GM18951 (cell line): ENCODE results near the gene ZNF423.

Experiments used
- POLR2A ChIP-seq: IDR thresholded peaks from 4 replicates; pipeline ENCODE4 v1.6.1; 2011; ENCODE audit warnings: mild to moderate bottlenecking; ENCODE audit not compliant: insufficient read length, insufficient read depth; ENCODE audit errors: extremely low read depth
- in situ Hi-C: fragments of 300-500 bp; cut with MboI; formaldehyde crosslinking; loops from one replicate; pipeline ENCODE4 v1.12.0; 2022; ENCODE audit warnings: low sequenced_read_pairs, mixed read lengths, inconsistent platforms; ENCODE audit not compliant: unreplicated experiment

The ZNF423 gene

DNA sequence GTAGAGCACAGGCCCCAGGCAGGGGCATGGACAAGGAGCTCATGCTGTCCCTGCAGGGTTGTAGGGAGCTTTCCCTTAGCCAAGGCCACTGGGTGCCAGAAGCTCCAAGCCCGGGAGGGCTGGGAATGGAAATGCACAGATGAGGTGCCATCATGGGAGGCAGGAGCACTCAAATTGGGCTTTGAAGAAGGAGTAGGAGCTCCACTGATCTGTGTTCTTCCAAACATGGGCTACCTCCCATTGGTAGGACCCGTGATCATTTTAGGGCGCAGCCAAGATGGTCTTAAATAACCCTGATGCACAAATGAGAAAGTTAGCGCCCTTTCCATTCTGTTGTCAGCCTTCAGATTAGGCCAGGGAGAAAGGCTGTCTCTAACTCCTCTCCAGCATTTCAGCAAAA lies 201.5 kb downstream of the ZNF423 start:
- no peak for TF ChIP-seq POLR2A
- in situ Hi-C loops, result no loop called here

GRCh38 chr16:49653577-49653976 lies 202.3 kb downstream of the ZNF423 start:
- no peak for TF ChIP-seq POLR2A
- in situ Hi-C loops, result no loop called here

DNA sequence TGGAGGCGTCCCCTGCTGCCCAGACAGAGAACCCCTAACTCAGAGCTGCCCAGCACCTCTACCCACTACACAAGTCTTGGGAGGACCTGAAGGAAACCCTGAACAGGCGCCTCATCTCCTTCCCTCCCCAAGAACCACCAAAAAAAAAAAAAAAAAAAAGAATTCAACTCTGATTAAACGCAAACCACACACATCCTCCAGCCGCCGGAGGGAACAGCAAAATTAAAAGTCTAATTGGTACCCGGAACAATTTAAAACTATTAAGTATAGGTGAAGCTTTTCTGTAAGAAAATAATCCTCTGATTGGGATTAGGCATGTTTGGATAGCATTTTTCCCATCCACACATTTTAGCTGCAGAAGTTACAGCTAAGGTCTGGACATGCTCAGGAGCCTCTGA lies 202.7 kb downstream of the ZNF423 start:
- no peak for TF ChIP-seq POLR2A
- in situ Hi-C loops, result no loop called here

- TF ChIP-seq POLR2A, result no peak
- in situ Hi-C loops, result no loop called here
These were observed 203.3 kb downstream of the ZNF423 start for GRCh38 chr16:49652456-49653172.

DNA sequence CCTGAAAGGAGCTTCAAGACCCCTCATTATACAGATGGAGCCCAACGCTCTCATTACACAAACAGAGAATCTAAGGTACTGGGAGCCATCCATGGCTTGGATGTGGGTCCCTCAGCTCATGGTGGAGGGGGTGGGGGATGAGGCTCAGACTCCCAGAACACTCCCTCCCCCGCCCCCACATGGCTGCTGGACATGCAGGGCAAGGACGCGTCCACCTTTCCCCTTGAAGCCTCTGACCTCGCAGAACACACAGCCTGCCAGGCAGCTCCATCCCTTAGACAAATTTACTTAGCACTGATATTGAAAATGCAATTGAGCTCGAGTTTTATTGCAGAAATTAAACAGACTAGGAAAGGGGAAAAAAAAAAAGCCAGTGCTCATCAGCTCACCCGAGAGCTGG lies 203.9 kb downstream of the ZNF423 start:
- TF ChIP-seq POLR2A, result no peak
- in situ Hi-C loops, result no loop called here

- no peak for TF ChIP-seq POLR2A
- in situ Hi-C loops, result no loop called here
These were observed 204.7 kb downstream of the ZNF423 start for GRCh38 chr16:49651226-49651625.

GRCh38 chr16:49650603-49651002 lies 205.3 kb downstream of the ZNF423 start:
- in situ Hi-C loops, result no loop called here
- TF ChIP-seq POLR2A, result no peak

DNA sequence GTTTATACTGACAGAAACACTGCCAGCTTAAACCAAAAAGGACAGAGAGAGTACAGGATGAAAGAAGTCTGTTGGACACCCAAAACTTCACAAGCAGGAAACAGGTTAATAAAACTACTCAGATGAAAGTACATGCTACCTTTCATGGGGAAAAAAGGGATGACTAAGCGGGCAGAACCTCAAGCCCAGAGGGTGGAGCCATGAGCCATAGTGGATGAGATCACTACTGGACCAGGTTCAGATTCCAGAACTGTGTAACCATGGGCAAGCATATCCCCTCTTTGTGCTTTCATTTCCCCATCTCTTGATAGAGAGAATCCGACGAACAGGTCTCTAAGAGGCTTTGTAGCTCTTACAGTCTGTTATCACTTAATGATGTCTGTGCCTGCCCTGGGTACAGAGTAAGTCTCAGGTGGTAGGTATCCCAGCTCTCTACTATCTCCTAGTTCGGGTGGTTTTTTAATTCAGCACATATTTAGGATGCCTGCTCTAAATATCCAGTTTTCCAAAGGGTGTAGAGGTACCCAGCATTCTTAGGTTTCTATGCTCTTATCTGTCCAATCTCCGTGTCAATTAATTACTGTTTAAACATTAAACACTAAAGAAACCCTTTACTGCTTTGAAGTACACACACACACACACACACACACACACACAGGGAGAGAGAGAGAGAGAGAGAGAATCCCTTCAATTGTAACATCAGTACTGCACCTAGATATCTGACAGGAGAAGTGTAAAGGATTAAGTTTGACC lies 206.7 kb downstream of the ZNF423 start:
- no peak for TF ChIP-seq POLR2A
- in situ Hi-C loops, result no loop called here

GRCh38 chr16:49647673-49648072 lies 208.2 kb downstream of the ZNF423 start:
- in situ Hi-C loops, result no loop called here
- TF ChIP-seq POLR2A, result no peak

- in situ Hi-C loops, result no loop called here
- no peak for TF ChIP-seq POLR2A
These were observed 210.6 kb downstream of the ZNF423 start for GRCh38 chr16:49645263-49645662.

DNA sequence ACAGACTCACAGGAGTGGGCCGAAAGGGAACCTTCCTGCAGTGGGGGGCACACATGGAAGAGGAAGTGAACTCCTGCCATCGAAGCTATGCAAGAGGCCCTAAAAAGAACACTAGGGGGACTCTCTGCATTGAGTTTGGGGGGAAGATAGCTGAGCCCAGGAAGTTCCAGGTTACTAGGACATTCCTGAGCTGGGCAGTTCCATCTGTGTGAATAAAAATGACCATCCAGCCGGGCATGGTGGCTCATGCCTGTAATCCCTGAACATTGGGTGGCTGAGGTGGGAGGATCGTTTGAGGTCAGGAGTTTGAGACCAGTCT lies 211.8 kb downstream of the ZNF423 start:
- in situ Hi-C loops, result no loop called here

GRCh38 chr16:49643429-49644144 lies 212.3 kb downstream of the ZNF423 start:
- in situ Hi-C loops, result no loop called here
- no peak for TF ChIP-seq POLR2A

More for the DNA sequence above, 211.8 kb downstream of the ZNF423 start:
- TF ChIP-seq POLR2A, result no peak

- in situ Hi-C loops, result no loop called here
- TF ChIP-seq POLR2A, result no peak
These were observed 214.7 kb downstream of the ZNF423 start for GRCh38 chr16:49641250-49641649.

DNA sequence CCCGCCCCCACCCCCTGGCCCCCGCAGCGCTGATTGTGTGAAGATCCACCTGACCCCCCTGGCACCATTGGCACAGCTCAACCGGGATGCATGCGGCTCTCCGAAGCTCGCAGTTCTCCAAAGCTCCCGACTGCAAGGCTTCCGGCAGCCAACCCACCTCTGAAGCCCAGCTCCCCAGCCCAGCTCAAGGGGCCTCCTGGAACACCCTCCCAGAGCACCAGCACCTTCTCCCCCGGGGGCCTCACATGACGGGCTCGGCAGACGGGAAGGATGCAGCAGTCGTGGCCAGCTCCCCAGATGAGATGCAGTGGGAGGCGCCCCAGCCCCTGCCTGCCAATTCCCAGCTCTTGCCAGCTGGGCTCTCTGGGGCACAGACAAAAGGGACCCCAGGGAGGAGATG lies 215.3 kb downstream of the ZNF423 start:
- no peak for TF ChIP-seq POLR2A
- in situ Hi-C loops, result no loop called here
